Measurements from ENCODE around the gene KDM4C.
A peak's percentile ranks its signal among the peaks of the same experiment; 100 is the strongest.

The KDM4C gene

DNA sequence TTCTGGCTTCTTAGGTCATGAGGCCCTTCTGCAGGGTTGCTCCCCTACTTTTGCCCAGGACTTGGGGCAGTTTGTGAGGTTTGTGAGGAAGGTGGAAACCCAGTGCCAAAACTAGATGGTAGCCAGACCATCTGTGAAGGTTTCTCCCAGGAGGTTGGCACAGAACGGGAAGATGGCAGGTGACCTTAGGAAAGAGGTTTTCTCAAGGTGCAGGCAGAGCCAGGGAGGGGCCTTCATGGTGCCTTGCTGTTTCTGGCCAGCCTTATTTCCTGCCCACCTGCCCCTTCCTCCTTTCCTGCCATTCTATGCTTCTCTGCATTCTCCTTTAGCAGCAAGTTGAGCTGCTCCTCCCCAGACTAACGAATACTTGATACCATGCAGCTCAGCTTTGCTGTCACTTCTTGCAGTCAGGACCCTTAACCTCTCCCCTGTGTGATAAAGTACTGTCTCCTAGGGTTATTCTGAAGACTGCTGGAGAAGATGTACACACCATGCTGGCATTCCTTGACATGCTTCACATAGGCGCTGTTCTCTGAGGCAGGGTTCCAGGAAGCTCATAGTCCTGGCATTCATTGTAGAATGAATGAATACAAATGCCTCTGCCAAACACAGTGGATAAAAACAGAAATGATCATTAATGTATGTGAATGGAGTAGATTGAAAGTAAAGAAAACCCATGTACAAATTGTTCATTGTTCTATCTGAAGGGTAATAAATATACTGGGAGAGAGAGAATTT, 154.3 kb downstream of the KDM4C start:
- no peaks in the 10 kb centered on the region for H3K27me3 ChIP-seq
- TF ChIP-seq, protein P1, sequence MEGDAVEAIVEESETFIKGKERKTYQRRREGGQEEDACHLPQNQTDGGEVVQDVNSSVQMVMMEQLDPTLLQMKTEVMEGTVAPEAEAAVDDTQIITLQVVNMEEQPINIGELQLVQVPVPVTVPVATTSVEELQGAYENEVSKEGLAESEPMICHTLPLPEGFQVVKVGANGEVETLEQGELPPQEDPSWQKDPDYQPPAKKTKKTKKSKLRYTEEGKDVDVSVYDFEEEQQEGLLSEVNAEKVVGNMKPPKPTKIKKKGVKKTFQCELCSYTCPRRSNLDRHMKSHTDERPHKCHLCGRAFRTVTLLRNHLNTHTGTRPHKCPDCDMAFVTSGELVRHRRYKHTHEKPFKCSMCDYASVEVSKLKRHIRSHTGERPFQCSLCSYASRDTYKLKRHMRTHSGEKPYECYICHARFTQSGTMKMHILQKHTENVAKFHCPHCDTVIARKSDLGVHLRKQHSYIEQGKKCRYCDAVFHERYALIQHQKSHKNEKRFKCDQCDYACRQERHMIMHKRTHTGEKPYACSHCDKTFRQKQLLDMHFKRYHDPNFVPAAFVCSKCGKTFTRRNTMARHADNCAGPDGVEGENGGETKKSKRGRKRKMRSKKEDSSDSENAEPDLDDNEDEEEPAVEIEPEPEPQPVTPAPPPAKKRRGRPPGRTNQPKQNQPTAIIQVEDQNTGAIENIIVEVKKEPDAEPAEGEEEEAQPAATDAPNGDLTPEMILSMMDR (IDR thresholded peaks at IDR 0.05), result no peak
- peak overlapping the region; percentile 65 for H3K27ac ChIP-seq
- peaks cover 47 to 54% of the 10 kb centered on the region in 2 experiments for H3K4me1 ChIP-seq (ENCODE audit: control insufficient read depth in 1 of 2, insufficient read depth in 1 of 2, low read depth in 1 of 2, low read length in 1 of 2)
- no peaks in the 10 kb centered on the region for H3K36me3 ChIP-seq
- no peaks in the 10 kb centered on the region for H3K9me3 ChIP-seq
- H3K4me3 ChIP-seq (ENCODE audit: low read depth in 1 of 2, low read length in 1 of 2), result no peak overlapping the region

DNA sequence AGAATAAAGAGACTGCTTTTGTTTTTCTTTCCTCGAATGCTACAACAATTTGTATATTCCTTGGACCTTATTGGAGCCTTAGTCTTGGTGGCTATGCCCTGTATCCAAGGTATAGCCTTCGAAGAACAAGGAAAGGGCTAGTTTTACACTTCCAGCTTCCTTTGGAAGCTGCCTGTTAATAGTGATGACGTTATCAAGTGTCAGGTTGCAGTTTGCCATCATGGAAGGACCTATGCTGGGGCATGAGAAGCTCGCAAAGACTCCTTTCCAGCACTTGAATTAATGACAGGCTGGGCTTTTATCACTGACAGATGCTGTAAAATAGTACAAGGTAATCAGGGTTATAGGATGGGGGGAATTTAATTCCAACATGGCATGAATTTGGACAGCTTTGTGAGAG, 157.9 kb downstream of the KDM4C start:
- peaks cover 63 to 68% of the 10 kb centered on the region in 2 experiments for H3K4me1 ChIP-seq (ENCODE audit: control insufficient read depth in 1 of 2, insufficient read depth in 1 of 2, low read depth in 1 of 2, low read length in 1 of 2)
- no peak overlapping the region for H3K4me3 ChIP-seq (ENCODE audit: low read depth in 1 of 2, low read length in 1 of 2)
- H3K27ac ChIP-seq, result peak overlapping the region; percentile 37
- H3K27me3 ChIP-seq, result no peaks in the 10 kb centered on the region
- TF ChIP-seq, protein P1 (IDR thresholded peaks at IDR 0.05), result no peak
- H3K9me3 ChIP-seq, result no peaks in the 10 kb centered on the region
- no peaks in the 10 kb centered on the region for H3K36me3 ChIP-seq

DNA sequence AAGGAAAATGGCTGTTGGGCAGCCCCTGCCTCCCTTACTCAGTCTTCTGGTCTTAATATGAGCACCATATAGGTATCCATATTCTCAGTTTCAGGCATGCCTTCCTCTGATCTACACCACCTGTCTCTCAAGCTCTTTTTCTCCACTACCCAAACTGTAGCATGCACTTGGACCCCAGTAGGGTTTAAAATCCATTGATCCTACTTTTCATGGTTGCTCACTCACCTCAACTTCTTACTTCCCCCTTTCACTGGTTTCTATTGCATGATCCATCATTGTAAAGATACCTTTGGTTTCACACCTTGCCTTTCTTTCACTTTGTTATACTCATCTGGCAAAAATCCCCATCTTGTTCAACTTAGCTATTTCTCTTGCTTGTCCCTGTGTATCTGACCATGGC, 159.4 kb downstream of the KDM4C start:
- Histone ChIP-seq H3K27me3 (no peaks in the 10 kb centered on the region), H3K27ac (no peak overlapping the region), H3K4me3 (ENCODE audit: low read depth in 1 of 2, low read length in 1 of 2) (no peak overlapping the region), H3K36me3 (no peaks in the 10 kb centered on the region), H3K9me3 (no peaks in the 10 kb centered on the region), H3K4me1 (ENCODE audit: control insufficient read depth in 1 of 2, insufficient read depth in 1 of 2, low read depth in 1 of 2, low read length in 1 of 2) (peaks cover 70 to 73% of the 10 kb centered on the region in 2 experiments)
- TF ChIP-seq, protein P1 (IDR thresholded peaks at IDR 0.05), result no peak

DNA sequence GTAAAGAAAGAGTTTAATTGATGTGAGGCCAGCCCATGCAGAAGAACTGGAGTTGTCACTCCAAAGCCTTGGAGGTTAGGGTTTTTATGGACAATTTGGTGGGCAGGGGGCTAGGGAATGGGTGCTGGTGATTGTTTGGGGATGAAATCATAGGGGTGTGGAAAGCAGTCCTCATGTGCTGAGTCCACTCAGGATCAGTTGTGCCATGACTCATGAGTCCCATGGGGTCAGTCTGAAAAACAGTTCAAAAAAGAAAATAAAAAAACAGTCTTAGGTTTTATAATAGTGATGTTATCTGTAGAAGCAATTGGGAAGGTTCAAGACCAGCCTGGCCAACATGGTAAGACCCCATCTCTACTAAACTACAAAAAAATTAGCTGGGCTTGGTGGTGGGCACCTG, 162.3 kb downstream of the KDM4C start:
- TF ChIP-seq, protein P1 (IDR thresholded peaks at IDR 0.05), result no peak
- Histone ChIP-seq H3K9me3 (no peaks in the 10 kb centered on the region), H3K4me3 (ENCODE audit: low read depth in 1 of 2, low read length in 1 of 2) (no peak overlapping the region), H3K27me3 (no peaks in the 10 kb centered on the region), H3K4me1 (ENCODE audit: control insufficient read depth in 1 of 2, insufficient read depth in 1 of 2, low read depth in 1 of 2, low read length in 1 of 2) (peaks cover 70 to 73% of the 10 kb centered on the region in 2 experiments), H3K27ac (peak overlapping the region; percentile 84), H3K36me3 (no peaks in the 10 kb centered on the region)

DNA sequence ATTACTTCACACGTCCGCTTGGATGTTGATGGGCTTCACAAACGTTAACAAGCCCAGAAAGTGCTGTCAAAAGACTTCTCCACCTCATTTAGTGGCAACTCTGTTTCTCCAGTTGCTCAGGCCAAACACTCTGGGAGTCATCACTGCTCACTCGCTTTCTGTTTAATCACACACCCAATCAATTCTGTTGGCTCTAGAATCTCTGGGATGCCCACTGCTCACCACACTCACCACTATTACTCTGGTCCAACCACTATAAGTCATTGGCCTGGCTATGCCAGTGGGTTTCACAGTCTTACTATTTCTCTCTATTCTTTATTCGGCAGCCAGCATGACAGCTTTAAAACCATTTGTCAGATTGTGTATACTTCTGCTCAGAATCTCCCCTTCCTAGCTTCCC, 163.5 kb downstream of the KDM4C start:
- H3K36me3 ChIP-seq, result no peaks in the 10 kb centered on the region
- TF ChIP-seq, protein P1 (IDR thresholded peaks at IDR 0.05), result no peak
- no peaks in the 10 kb centered on the region for H3K9me3 ChIP-seq

More for the DNA sequence above, 163.5 kb downstream of the KDM4C start:
- Histone ChIP-seq H3K27ac (peak overlapping the region; percentile 84), H3K4me1 (ENCODE audit: control insufficient read depth in 1 of 2, insufficient read depth in 1 of 2, low read depth in 1 of 2, low read length in 1 of 2) (peaks cover 61 to 65% of the 10 kb centered on the region in 2 experiments), H3K4me3 (ENCODE audit: low read depth in 1 of 2, low read length in 1 of 2) (peak overlapping the region; percentile 18 to 40), H3K27me3 (no peaks in the 10 kb centered on the region)
